ENCODE results near the gene AS3MT. TPM values are rescaled to one million over a fixed set of nuclear protein-coding genes. Genes with fewer than 3 reads are reported as not detected.
"Not testable (repeated sequence)": the region's sequence is repeated elsewhere in the genome, so short reads cannot be mapped to it uniquely, and the experiment has no call there.

Gene AS3MT
- total and polyA plus RNA-seq, 2 of the 8 experiments (the other 6 are each of a cell fraction or from before 2014, with no cell fraction given) = 5.8 to 10.3 TPM

GRCh38 chr10:102844190-102844776 is 25.0 kb upstream of the AS3MT start:
- H2BK12ac ChIP-seq (ENCODE audit: low read depth, low read length); H4K8ac ChIP-seq (ENCODE audit: extremely low read depth, insufficient read depth, low read length); H2BK15ac ChIP-seq (ENCODE audit: low read length); H3K27me3 ChIP-seq (replicated peaks in 1 of 4; ENCODE audit: control insufficient read depth in 3 of 4, extremely low read depth in 1 of 4, insufficient read depth in 3 of 4, low read length in 3 of 4); FAIRE-seq; H3K79me1 ChIP-seq (ENCODE audit: low read depth, low read length); H3K4me3 ChIP-seq (ENCODE audit: extremely low read depth in 1 of 4, insufficient read depth in 2 of 4, low read depth in 3 of 4, low read length in 4 of 4); H4K20me1 ChIP-seq (replicated peaks in 1 of 2; ENCODE audit: control insufficient read depth in 1 of 2, insufficient read depth in 2 of 2, low read length in 2 of 2); POLR2A ChIA-PET (ENCODE audit: partially characterized antibody); H2AK5ac ChIP-seq (ENCODE audit: low read depth, low read length); DNase-seq (ENCODE audit: low read depth in 1 of 2, low spot score in 2 of 2); H3K9ac ChIP-seq (replicated peaks in 1 of 4; ENCODE audit: extremely low read depth in 1 of 4, low read depth in 3 of 4, low read length in 3 of 4); H3K4me2 ChIP-seq (ENCODE audit: insufficient read depth in 1 of 2, low read depth in 2 of 2, low read length in 2 of 2); H3K79me2 ChIP-seq (ENCODE audit: control insufficient read depth in 1 of 2, insufficient read depth in 2 of 2, low read length in 2 of 2); H2BK5ac ChIP-seq (ENCODE audit: low read depth, low read length); H3K23me2 ChIP-seq (ENCODE audit: low read depth, low read length); H3K18ac ChIP-seq (ENCODE audit: extremely low read depth, low read length); H4K91ac ChIP-seq (replicated peaks; ENCODE audit: insufficient read length, low read length); H3K56ac ChIP-seq (replicated peaks; ENCODE audit: insufficient read length, low read depth, low read length); H3K4ac ChIP-seq (replicated peaks; ENCODE audit: insufficient read length, low read depth, low read length); H3K4me1 ChIP-seq (replicated peaks in 1 of 4; ENCODE audit: control insufficient read depth in 3 of 4, insufficient read depth in 4 of 4, low read length in 3 of 4); H3K14ac ChIP-seq (ENCODE audit: insufficient read length); H4K5ac ChIP-seq (ENCODE audit: insufficient read length, low read depth, low read length); H2AFZ ChIP-seq (ENCODE audit: low read length); H3K36me3 ChIP-seq (ENCODE audit: control insufficient read depth in 2 of 4, insufficient read depth in 4 of 4, low read length in 3 of 4); H3K27ac ChIP-seq (ENCODE audit: low read depth, low read length); H3K23ac ChIP-seq (ENCODE audit: insufficient read length); H2BK20ac ChIP-seq (ENCODE audit: low read length); H2BK120ac ChIP-seq (replicated peaks; ENCODE audit: low read depth, low read length); H3K9me3 ChIP-seq (ENCODE audit: insufficient read depth in 2 of 2, low read depth in 1 of 2, low read length in 1 of 2): not testable (repeated sequence)
- WGBS, 2 experiments (ENCODE audit: extremely low coverage in 1 of 2, insufficient coverage in 1 of 2, insufficient read length in 1 of 2, insufficient replicate concordance in 2 of 2, low coverage in 1 of 2, low lambda C conversion rate in 2 of 2, missing lambda C conversion rate in 1 of 2) = 82% methylated on average over 6 of the region's 6 CpGs; no CpG with 5 or more reads in 1 of the 2 experiments
- CTCF ChIA-PET (ENCODE audit: partially characterized antibody) = interaction anchor here (1.2 to 2.1 kb wide), 2 partner anchors 9 to 56 kb away, joined by 3 to 7 read pairs; no protein-coding TSS in a partner anchor

All from H1 (cell line).